Activated T-helper 2 cell treated with anti-CD3 and anti-CD28 coated beads, Interferon-gamma antibody, Interleukin-2, Interleukin-4, amounts not matched to agents 10 μg/mL and 5 μg/mL and 100 μg/mL, durations not matched to agents 14 hours and 24 hours and 36 hours (primary cell): Measurements from ENCODE around the gene KRTAP10-4. TPM values are rescaled to one million over a fixed set of nuclear protein-coding genes. Genes with fewer than 3 reads are reported as not detected.
"Not testable (repeated sequence)": the region's sequence is repeated elsewhere in the genome, so short reads cannot be mapped to it uniquely, and the experiment has no call there.

Experiments used
- DNase-seq: peaks from one replicate; pipeline ENCODE4 v3.0.0; 2021; ENCODE audit warnings: low spot score
- H3K27ac Mint-ChIP-seq: one replicate; pipeline ENCODE4 v1.8.0; 2021; ENCODE audit warnings: mixed read lengths
- H3K27me3 Mint-ChIP-seq: one replicate; pipeline ENCODE4 v1.8.0; 2021; ENCODE audit warnings: low read depth, mixed read lengths
- H3K36me3 Mint-ChIP-seq: one replicate; pipeline ENCODE4 v1.8.0; 2021; ENCODE audit warnings: low read depth, mixed read lengths
- H3K4me1 Mint-ChIP-seq: one replicate; pipeline ENCODE4 v1.8.0; 2021; ENCODE audit warnings: low read depth, mixed read lengths
- H3K4me3 Mint-ChIP-seq: one replicate; pipeline ENCODE4 v1.8.0; 2021; ENCODE audit warnings: low read depth, mild to moderate bottlenecking, moderate library complexity, mixed read lengths
- H3K9me3 Mint-ChIP-seq: one replicate; pipeline ENCODE4 v1.8.0; 2021; ENCODE audit warnings: mixed read lengths
- intact Hi-C: fragments of 100-400 bp; cut with micrococcal nuclease; formaldehyde crosslinking; loops from one replicate; pipeline ENCODE4 v1.15.1; 2023
- total RNA-seq: library from RNA; stranded (reverse); gene quantifications from 2 replicates; pipeline ENCODE4 v1.2.3, GENCODE V29; 2022

Gene KRTAP10-4
- total RNA-seq, 1 donor from 2014 or later: not detected

DNA sequence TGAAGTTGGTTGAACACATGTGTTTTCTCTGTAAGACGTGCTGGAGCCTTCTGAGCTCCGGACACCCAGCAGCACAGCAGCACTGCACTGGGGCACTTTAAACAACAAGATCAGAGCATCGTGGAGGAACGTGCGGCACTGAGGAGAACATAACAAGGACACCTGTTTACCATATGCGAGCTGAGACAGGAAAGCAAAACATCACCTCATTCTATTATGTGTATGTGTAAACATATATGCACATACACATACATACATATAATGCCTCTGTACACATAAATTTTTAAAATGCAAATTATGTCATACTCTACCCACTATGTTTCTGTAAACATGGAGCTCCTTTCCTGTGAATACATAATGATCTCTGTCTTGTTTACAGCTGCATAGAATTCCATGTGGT is 22.0 kb downstream of the KRTAP10-4 start:
- DNase-seq: no peak
- Mint-ChIP-seq H3K9me3 (no peaks in the 10 kb centered on the region), H3K27me3 (peaks cover 2% of the 10 kb centered on the region), H3K27ac (no peak overlapping the region), H3K36me3 (no peaks in the 10 kb centered on the region), H3K4me3 (no peak overlapping the region), H3K4me1 (no peaks in the 10 kb centered on the region)
- intact Hi-C loops: no loop called here

GRCh38 chr21:44596068-44596725 is 22.7 kb downstream of the KRTAP10-4 start:
- Mint-ChIP-seq H3K4me1 (no peaks in the 10 kb centered on the region), H3K36me3 (no peaks in the 10 kb centered on the region), H3K27ac (no peak overlapping the region), H3K4me3 (no peak overlapping the region), H3K9me3 (no peaks in the 10 kb centered on the region), H3K27me3 (peaks cover 2% of the 10 kb centered on the region)
- intact Hi-C loops: no loop called here
- DNase-seq: no peak

- DNase-seq: no peak
- peaks cover 2% of the 10 kb centered on the region for H3K27me3 Mint-ChIP-seq
- intact Hi-C loops: no loop called here
- no peaks in the 10 kb centered on the region for H3K4me1 Mint-ChIP-seq
- no peaks in the 10 kb centered on the region for H3K36me3 Mint-ChIP-seq
- H3K27ac Mint-ChIP-seq: no peak overlapping the region
- no peaks in the 10 kb centered on the region for H3K9me3 Mint-ChIP-seq
- H3K4me3 Mint-ChIP-seq: no peak overlapping the region
Measured at GRCh38 chr21:44598061-44598460, 24.5 kb downstream of the KRTAP10-4 start.

- Mint-ChIP-seq H3K4me3 (no peak overlapping the region), H3K27me3 (peaks cover 2% of the 10 kb centered on the region), H3K9me3 (no peaks in the 10 kb centered on the region), H3K4me1 (no peaks in the 10 kb centered on the region), H3K27ac (no peak overlapping the region), H3K36me3 (no peaks in the 10 kb centered on the region)
- no peak for DNase-seq
- intact Hi-C loops: no loop called here
Measured at GRCh38 chr21:44599264-44600029, 25.9 kb downstream of the KRTAP10-4 start.

DNA sequence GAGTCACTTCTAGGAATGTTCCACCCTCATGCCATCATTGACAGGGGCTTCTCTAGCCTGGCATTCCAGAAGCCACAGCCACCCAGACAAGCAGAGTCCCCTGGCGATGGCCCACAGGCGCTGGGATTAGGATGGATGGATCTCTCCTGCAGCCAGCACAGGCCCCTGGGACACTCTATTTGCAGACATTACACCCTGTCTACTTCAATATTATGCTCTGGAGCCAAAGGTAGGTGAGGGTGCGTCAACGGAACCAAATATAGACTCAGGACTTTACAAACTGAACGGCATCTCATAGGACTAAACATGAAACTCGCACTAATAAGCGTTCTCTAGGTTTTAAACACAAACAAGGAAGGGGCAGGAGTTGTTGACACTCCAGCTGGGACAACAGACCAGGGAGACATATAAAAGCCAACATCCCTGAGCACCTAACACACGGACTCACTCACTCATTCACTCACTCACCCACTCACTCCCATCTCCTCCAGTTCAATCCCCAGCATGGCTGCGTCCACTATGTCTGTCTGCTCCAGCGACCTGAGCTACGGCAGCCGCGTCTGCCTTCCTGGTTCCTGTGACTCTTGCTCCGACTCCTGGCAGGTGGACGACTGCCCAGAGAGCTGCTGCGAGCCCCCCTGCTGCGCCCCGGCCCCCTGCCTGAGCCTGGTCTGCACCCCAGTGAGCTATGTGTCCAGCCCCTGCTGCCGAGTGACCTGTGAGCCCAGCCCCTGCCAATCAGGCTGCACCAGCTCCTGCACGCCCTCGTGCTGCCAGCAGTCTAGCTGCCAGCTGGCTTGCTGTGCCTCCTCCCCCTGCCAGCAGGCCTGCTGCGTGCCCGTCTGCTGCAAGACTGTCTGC is 26.8 kb downstream of the KRTAP10-4 start, which contains the start of gene KRTAP10-7:
Gene KRTAP10-7, plus strand, starts transcription at position 480 of the 861 bp plus-strand sequence. Its CDS starts 25 bp downstream, at position 505.
- H3K36me3 Mint-ChIP-seq, H3K27ac Mint-ChIP-seq, H3K4me3 Mint-ChIP-seq, H3K27me3 Mint-ChIP-seq, intact Hi-C loops, H3K4me1 Mint-ChIP-seq, H3K9me3 Mint-ChIP-seq, DNase-seq: not testable (repeated sequence)

- H3K9me3 Mint-ChIP-seq, H3K27ac Mint-ChIP-seq, intact Hi-C loops, H3K4me1 Mint-ChIP-seq, DNase-seq, H3K36me3 Mint-ChIP-seq, H3K4me3 Mint-ChIP-seq: not testable (repeated sequence)
- peaks cover 11% of the 10 kb centered on the region for H3K27me3 Mint-ChIP-seq
Measured at GRCh38 chr21:44601091-44601490, 27.6 kb downstream of the KRTAP10-4 start.

- Mint-ChIP-seq H3K4me1 (no peaks in the 10 kb centered on the region), H3K36me3 (no peaks in the 10 kb centered on the region), H3K9me3 (peaks cover 4% of the 10 kb centered on the region), H3K4me3 (no peak overlapping the region), H3K27me3 (peaks cover 14% of the 10 kb centered on the region), H3K27ac (no peak overlapping the region)
- intact Hi-C loops: no loop called here
- no peak for DNase-seq
Measured at GRCh38 chr21:44601596-44602462, 28.3 kb downstream of the KRTAP10-4 start.

GRCh38 chr21:44602463-44602850 is 28.9 kb downstream of the KRTAP10-4 start:
- Mint-ChIP-seq H3K27me3 (peaks cover 14% of the 10 kb centered on the region), H3K4me1 (no peaks in the 10 kb centered on the region), H3K4me3 (no peak overlapping the region), H3K9me3 (peaks cover 4% of the 10 kb centered on the region), H3K27ac (no peak overlapping the region), H3K36me3 (no peaks in the 10 kb centered on the region)
- DNase-seq: no peak
- intact Hi-C loops: no loop called here

DNA sequence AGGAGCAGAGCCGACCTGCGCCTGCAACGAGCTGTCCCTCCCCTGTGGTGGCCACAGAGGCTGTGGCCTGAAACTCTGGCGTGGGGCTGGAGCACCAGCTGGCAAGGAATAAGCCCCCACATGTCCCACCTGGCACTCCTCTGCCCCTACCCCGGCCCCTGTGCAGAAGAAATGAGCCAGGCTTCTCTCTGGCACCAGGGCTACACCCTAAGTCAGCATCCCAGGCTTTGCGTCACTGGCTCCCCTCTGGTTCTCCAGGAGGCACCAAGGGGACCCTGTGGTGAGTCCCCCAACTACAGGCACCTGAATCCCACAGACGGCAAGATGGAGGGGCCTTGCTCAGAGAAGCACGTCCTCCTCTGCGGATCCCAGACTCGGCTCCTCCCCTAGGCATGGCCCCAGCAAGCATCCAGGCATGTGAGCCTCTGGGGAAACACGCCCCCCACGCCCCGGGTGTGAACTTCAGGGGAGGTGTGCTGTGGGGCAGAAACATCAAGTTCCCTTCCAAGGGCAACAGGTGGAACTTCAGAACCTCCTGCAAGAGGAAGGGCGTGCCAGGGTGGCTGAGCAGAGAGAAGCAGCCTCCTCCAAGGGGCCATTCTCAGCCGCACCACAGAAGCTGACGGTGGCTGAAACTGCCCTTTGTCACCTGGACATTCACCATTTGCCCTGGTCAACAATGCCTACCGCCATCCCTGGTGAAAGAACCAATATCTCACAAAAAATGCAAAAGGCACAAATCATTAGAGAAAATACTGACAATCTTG is 29.8 kb downstream of the KRTAP10-4 start:
- no peak overlapping the region for H3K4me3 Mint-ChIP-seq
- intact Hi-C loops: no loop called here
- H3K27ac Mint-ChIP-seq: no peak overlapping the region
- DNase-seq: no peak
- no peaks in the 10 kb centered on the region for H3K4me1 Mint-ChIP-seq
- H3K9me3 Mint-ChIP-seq: peaks cover 4% of the 10 kb centered on the region
- H3K27me3 Mint-ChIP-seq: peaks cover 14% of the 10 kb centered on the region
- no peaks in the 10 kb centered on the region for H3K36me3 Mint-ChIP-seq

DNA sequence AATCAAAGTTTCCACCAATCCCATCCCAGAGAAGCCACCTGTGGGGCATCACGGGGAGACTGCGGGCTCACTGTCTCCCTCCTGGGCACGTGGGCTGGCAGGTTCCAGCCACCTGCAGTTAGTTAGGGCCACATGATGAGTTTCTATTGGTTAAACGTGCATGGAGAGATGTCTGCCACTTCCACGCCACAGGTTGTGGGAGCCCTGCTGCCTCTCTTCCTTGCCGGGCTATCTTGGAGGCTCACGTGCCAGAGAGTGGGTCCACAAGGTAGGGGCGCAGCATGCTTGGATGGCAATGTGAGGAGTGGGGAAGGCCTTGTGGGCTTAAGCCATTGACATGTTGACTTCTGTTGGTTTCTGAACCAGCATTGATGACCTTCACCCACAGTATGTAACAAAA is 30.4 kb downstream of the KRTAP10-4 start:
- Mint-ChIP-seq H3K27me3 (peaks cover 12% of the 10 kb centered on the region), H3K9me3 (peaks cover 6% of the 10 kb centered on the region), H3K4me1 (no peaks in the 10 kb centered on the region), H3K4me3 (no peak overlapping the region), H3K36me3 (no peaks in the 10 kb centered on the region), H3K27ac (no peak overlapping the region)
- intact Hi-C loops: no loop called here
- no peak for DNase-seq

DNA sequence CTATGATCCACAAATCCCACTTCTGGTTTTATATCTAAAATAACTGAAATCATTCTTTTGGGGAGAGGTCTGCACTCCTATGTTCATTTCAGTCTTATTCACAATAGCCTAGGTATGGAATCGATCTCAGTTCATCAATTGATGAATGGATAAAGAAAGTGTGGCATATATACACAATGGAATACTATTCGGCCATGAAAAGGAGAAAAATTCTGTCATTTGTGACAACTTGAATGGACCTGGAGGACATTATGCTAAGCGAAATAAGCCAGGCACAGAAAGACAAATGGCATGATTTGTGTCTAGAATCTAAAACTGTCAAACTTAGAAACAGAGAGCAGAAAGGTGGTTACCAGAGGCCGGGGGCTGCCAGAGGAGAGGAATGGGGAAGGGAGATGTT is 33.0 kb downstream of the KRTAP10-4 start:
- Mint-ChIP-seq H3K4me1 (no peaks in the 10 kb centered on the region), H3K9me3 (peaks cover 32% of the 10 kb centered on the region), H3K27ac (no peak overlapping the region), H3K4me3 (no peak overlapping the region), H3K27me3 (peaks cover 12% of the 10 kb centered on the region), H3K36me3 (no peaks in the 10 kb centered on the region)
- DNase-seq: no peak
- intact Hi-C loops: no loop called here
